CD4-positive, alpha-beta T cell (primary cell): ENCODE data around the gene CDIP1. TPM values are rescaled to one million over a fixed set of nuclear protein-coding genes. Genes with fewer than 3 reads are reported as not detected.
A peak's percentile ranks its signal among the peaks of the same experiment; 100 is the strongest.

Experiments
- ATAC-seq: fragments of 200-7000 bp; cut with Tn5 transposase; one replicate; pipeline ENCODE4 v1.10.0; 2022; ENCODE audit warnings: mild to moderate bottlenecking; ENCODE audit not compliant: poor library complexity
- CTCF ChIA-PET: fragments of 350-600 bp; sonication (Branson Sonifier 250); formaldehyde crosslinking; loops from one replicate; lab custom pipeline; 2021; ENCODE audit warnings: antibody characterized with exemption, inconsistent platforms; lab: Charles Lee
- POLR2A ChIA-PET: fragments of 350-600 bp; sonication (Branson Sonifier 250); formaldehyde crosslinking; loops from one replicate; lab custom pipeline; 2021; ENCODE audit warnings: antibody characterized with exemption, inconsistent platforms; lab: Charles Lee
- DNase-seq, 14 experiments: peaks; one replicate each; pipeline ENCODE4 v3.0.0-alpha.2; 2013 to 2020; ENCODE audit warnings: mixed read lengths in 2 of 14
- H3K27ac ChIP-seq, 2 donors: one replicate each; pipeline versions ENCODE4 v1.5.1 to v1.7.0; 2013; ENCODE audit warnings: low read length in 2 of 2, low read depth in 1 of 2, mild to moderate bottlenecking in 1 of 2
- H3K27me3 ChIP-seq, 2 experiments: 1 replicate in 1 of 2; 2 replicates in 1 of 2; pipeline versions ENCODE4 v1.6.1 to v1.7.0; 2013; ENCODE audit warnings: low read length in 2 of 2, control low read depth in 1 of 2, mild to moderate bottlenecking in 1 of 2, moderate library complexity in 1 of 2; ENCODE audit not compliant: insufficient read depth in 2 of 2, control insufficient read depth in 1 of 2
- H3K36me3 ChIP-seq: one replicate; pipeline ENCODE4 v1.6.1; 2013; ENCODE audit warnings: low read length, control low read depth; ENCODE audit not compliant: insufficient read depth
- H3K4me1 ChIP-seq: one replicate; pipeline ENCODE4 v1.6.1; 2013; ENCODE audit warnings: low read length, control low read depth; ENCODE audit not compliant: insufficient read depth
- H3K4me3 ChIP-seq: one replicate; pipeline ENCODE4 v1.5.1; 2013; ENCODE audit warnings: mild to moderate bottlenecking, low read length, moderate library complexity
- H3K9me3 ChIP-seq, 2 experiments: 1 replicate in 1 of 2; 2 replicates in 1 of 2; pipeline versions ENCODE4 v1.6.1 to v1.7.0; 2013; ENCODE audit warnings: low read length in 2 of 2, mild to moderate bottlenecking in 2 of 2, control low read depth in 1 of 2, moderate library complexity in 1 of 2; ENCODE audit not compliant: control insufficient read depth in 1 of 2, insufficient read depth in 1 of 2
- H3K27ac Mint-ChIP-seq: one replicate; pipeline ENCODE4 v1.8.0; 2020; ENCODE audit warnings: mixed read lengths
- H3K27me3 Mint-ChIP-seq: one replicate; pipeline ENCODE4 v1.8.0; 2021; ENCODE audit warnings: mixed read lengths
- H3K36me3 Mint-ChIP-seq: one replicate; pipeline ENCODE4 v1.8.0; 2021; ENCODE audit warnings: low read depth, mixed read lengths
- H3K4me1 Mint-ChIP-seq: one replicate; pipeline ENCODE4 v1.8.0; 2021; ENCODE audit warnings: low read depth, mixed read lengths
- H3K4me3 Mint-ChIP-seq: one replicate; pipeline ENCODE4 v1.8.0; 2020; ENCODE audit warnings: mild to moderate bottlenecking, mixed read lengths
- H3K9me3 Mint-ChIP-seq: one replicate; pipeline ENCODE4 v1.8.0; 2020; ENCODE audit warnings: mixed read lengths
- intact Hi-C, 2 experiments: fragments of 100-400 bp; cut with DNase I in 1 of 2; cut with micrococcal nuclease in 1 of 2; formaldehyde crosslinking; loops; one replicate each; pipeline versions ENCODE4 v1.15.1 to v1.9.0; 2023 to 2025; cut with DNase I, micrococcal nuclease
- total RNA-seq, 174 experiments: library from RNA in 2 of 174; stranded (reverse) in 2 of 174; gene quantifications; one replicate each; pipeline ENCODE4 v1.2.3 and lab custom pipeline; 2021 to 2026
- TF ChIP-seq, protein P1 (sequence below): fragments of 200-600 bp; IDR thresholded peaks from one replicate; pipeline ENCODE4 v1.8.0; 2022; ENCODE audit warnings: antibody characterized with exemption, mild to moderate bottlenecking

CDIP1 gene
- total RNA-seq, 2 experiments from 2014 or later, result 19.5 to 22.4 TPM

DNA sequence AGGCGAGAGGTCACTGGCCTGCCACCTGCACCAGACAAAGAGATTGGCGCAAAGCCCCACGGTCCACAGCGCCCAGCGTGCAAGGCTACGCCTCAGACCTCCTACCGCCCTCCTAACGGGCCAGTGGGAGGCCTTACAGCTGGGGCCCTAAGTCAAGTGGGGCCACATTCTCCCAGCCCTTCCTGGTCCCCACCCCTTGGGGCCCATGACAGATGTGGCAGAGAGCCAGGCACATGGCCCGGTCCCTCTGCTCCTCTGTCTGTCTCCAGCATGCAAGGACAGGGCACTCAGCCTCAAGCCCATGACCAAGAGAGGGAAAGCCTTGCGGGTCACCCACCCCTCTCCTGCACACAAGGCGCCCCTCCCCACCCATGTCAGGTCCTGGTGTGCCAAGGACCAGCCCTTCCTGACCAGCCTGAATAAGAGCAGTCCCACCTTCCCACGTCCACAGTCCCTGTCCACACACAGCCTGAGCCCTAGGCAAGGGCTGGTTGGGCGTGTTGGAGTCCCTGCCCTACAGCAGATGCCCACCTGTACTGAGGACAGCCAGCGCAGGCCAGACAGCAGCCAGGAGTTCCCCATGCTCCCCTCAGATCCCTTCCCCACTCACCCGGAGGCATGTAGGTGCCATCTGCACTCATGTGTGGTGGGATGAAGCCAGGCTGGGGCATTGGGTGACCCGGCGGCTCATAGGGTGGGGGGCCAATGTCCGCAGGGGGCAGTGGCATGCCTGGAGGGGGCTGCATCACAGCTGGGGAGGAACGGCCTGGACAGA lies 25.3 kb downstream of the CDIP1 start:
- no peaks in the 10 kb centered on the region for H3K27me3 Mint-ChIP-seq
- peaks cover 61% of the 10 kb centered on the region for H3K36me3 Mint-ChIP-seq
- no peak overlapping the region for H3K4me3 Mint-ChIP-seq
- no peaks in the 10 kb centered on the region for H3K9me3 Mint-ChIP-seq
- Histone ChIP-seq H3K36me3 (peaks cover 59% of the 10 kb centered on the region), H3K9me3 (no peaks in the 10 kb centered on the region), H3K27me3 (no peaks in the 10 kb centered on the region), H3K4me1 (peaks cover 70% of the 10 kb centered on the region), H3K4me3 (no peak overlapping the region), H3K27ac (peak overlapping the region; percentile 38 to 81)
- H3K27ac Mint-ChIP-seq, result peak overlapping the region; percentile 88
- H3K4me1 Mint-ChIP-seq, result peaks cover 53% of the 10 kb centered on the region
- TF ChIP-seq, protein P1, sequence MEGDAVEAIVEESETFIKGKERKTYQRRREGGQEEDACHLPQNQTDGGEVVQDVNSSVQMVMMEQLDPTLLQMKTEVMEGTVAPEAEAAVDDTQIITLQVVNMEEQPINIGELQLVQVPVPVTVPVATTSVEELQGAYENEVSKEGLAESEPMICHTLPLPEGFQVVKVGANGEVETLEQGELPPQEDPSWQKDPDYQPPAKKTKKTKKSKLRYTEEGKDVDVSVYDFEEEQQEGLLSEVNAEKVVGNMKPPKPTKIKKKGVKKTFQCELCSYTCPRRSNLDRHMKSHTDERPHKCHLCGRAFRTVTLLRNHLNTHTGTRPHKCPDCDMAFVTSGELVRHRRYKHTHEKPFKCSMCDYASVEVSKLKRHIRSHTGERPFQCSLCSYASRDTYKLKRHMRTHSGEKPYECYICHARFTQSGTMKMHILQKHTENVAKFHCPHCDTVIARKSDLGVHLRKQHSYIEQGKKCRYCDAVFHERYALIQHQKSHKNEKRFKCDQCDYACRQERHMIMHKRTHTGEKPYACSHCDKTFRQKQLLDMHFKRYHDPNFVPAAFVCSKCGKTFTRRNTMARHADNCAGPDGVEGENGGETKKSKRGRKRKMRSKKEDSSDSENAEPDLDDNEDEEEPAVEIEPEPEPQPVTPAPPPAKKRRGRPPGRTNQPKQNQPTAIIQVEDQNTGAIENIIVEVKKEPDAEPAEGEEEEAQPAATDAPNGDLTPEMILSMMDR, result no peak
- no peak for ATAC-seq
- intact Hi-C loops, result no loop called here
- no peak for DNase-seq
- CTCF ChIA-PET, result no interaction called here
- POLR2A ChIA-PET, result interaction anchor here (1.8 to 2.4 kb wide), 2 partner anchors 8 to 12 kb away, joined by 4 to 23 read pairs; no protein-coding TSS in a partner anchor

DNA sequence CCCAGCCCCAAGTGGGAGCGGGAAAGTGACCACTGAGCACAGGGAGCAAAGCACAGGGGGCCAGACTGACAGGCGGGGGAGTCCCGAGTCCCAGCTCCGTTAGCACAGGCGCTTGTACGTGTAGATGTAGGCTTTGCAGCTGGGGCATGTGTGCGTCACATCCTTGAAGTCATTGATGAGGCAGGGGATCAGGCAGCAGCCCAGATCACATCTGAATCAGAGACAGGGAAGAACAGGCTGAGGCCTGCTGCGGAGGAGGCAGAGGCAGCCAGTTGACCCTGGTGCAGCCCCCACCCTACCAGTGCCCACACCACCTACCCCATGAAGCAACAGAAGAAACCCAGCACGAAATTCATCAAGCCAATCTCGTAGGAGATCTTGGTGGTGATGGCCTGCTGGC lies 26.1 kb downstream of the CDIP1 start:
- Histone ChIP-seq H3K4me3 (no peak overlapping the region), H3K9me3 (no peaks in the 10 kb centered on the region), H3K27ac (no peak overlapping the region), H3K27me3 (no peaks in the 10 kb centered on the region), H3K36me3 (peaks cover 67% of the 10 kb centered on the region), H3K4me1 (peaks cover 66% of the 10 kb centered on the region)
- no peak for DNase-seq
- peaks cover 60% of the 10 kb centered on the region for H3K4me1 Mint-ChIP-seq
- POLR2A ChIA-PET, result no interaction called here
- no peak for ATAC-seq
- intact Hi-C loops, result no loop called here
- peak overlapping the region; percentile 20 for H3K4me3 Mint-ChIP-seq
- H3K27ac Mint-ChIP-seq, result peak overlapping the region; percentile 97
- H3K9me3 Mint-ChIP-seq, result no peaks in the 10 kb centered on the region
- TF ChIP-seq, protein P1, result no peak
- CTCF ChIA-PET, result no interaction called here
- peaks cover 69% of the 10 kb centered on the region for H3K36me3 Mint-ChIP-seq
- H3K27me3 Mint-ChIP-seq, result no peaks in the 10 kb centered on the region

DNA sequence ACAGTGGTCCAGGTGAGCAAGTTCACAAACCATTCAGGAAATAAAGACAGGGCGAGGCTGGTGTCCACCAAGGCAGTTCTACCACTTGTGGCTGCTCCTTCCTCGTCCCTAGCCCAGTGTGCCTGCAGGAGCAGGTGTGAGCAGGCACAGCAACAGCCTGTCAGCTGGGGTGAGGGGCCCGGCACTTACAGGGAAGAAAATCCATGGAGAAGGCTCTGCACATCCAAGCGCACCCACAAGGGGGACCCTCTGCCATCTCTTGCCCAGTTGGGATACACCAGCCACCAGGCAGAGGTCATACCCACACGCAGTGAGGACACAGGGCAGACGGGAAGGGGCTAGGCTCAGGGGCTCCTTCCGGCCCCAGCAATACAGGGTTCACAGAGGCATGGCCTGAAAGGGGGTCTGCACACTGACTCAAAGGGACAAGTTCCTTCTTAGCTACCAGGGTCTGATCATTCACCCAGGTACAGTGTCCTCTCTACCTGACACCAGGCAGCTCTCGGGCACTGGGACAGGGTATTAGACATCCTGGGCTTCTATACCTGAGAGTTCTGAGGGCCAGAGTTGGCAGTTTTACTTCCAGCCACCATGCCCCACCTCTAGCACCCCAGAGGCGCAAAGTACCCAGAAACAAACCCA lies 27.0 kb downstream of the CDIP1 start:
- Mint-ChIP-seq H3K27me3 (no peaks in the 10 kb centered on the region), H3K4me1 (peaks cover 60% of the 10 kb centered on the region), H3K36me3 (peaks cover 78% of the 10 kb centered on the region), H3K9me3 (no peaks in the 10 kb centered on the region), H3K4me3 (no peak overlapping the region), H3K27ac (peak overlapping the region; percentile 97)
- ATAC-seq (peak; percentile 42), DNase-seq (peak in 2 of 14 experiments; percentile 29 to 48)
- TF ChIP-seq, protein P1, result no peak
- Histone ChIP-seq H3K27me3 (no peaks in the 10 kb centered on the region), H3K9me3 (no peaks in the 10 kb centered on the region), H3K36me3 (peaks cover 76% of the 10 kb centered on the region), H3K27ac (peak overlapping the region; percentile 4 to 13), H3K4me1 (peaks cover 69% of the 10 kb centered on the region), H3K4me3 (no peak overlapping the region)
- intact Hi-C loops, result no loop called here
- ChIA-PET CTCF (interaction anchor here (1.2 kb wide), 1 partner anchor 35 kb away, joined by 4 read pairs; the partner anchor contains the start of gene HMOX2), POLR2A (no interaction called here)
